BE2C (cell line): ENCODE results near the gene GALE. TPM values are rescaled to one million over a fixed set of nuclear protein-coding genes. Genes with fewer than 3 reads are reported as not detected.
"Not testable (repeated sequence)": the region's sequence is repeated elsewhere in the genome, so short reads cannot be mapped to it uniquely, and the experiment has no call there.

Source experiments
- DNase-seq: peaks from one replicate; pipeline ENCODE4 v3.0.0-alpha.2; 2020
- H3K27me3 ChIP-seq: fragments of 250-450 bp; sonication (Bioruptor Pico); 2 replicates; pipeline ENCODE4 v1.5.1; 2020; ENCODE audit warnings: mild to moderate bottlenecking
- H3K36me3 ChIP-seq: fragments of 250-450 bp; sonication (Bioruptor Pico); 2 replicates; pipeline ENCODE4 v1.5.1; 2020; ENCODE audit warnings: mild to moderate bottlenecking
- H3K4me1 ChIP-seq: fragments of 250-450 bp; sonication (Bioruptor Pico); 2 replicates; pipeline ENCODE4 v1.5.1; 2020
- H3K4me3 ChIP-seq: 2 replicates; pipeline ENCODE4 v1.5.1; 2011; ENCODE audit warnings: low read depth, low read length
- H3K9me3 ChIP-seq: fragments of 250-450 bp; sonication (Bioruptor Pico); 2 replicates; pipeline ENCODE4 v1.5.1; 2020
- polyA plus RNA-seq: library from polyadenylated mRNA; unstranded; fragments of >200 nt; gene quantifications from one replicate; pipeline ENCODE4 v1.2.1, GENCODE V29; 2012; ENCODE audit warnings: low read depth, missing spikeins; ENCODE audit not compliant: insufficient read length, insufficient read depth
- TF ChIP-seq, protein P1 (sequence below): IDR thresholded peaks from 2 replicates; pipeline ENCODE4 v1.5.1; 2012; ENCODE audit warnings: mild to moderate bottlenecking, low read depth, low read length

The GALE gene
- 13.7 TPM for polyA plus RNA-seq

DNA sequence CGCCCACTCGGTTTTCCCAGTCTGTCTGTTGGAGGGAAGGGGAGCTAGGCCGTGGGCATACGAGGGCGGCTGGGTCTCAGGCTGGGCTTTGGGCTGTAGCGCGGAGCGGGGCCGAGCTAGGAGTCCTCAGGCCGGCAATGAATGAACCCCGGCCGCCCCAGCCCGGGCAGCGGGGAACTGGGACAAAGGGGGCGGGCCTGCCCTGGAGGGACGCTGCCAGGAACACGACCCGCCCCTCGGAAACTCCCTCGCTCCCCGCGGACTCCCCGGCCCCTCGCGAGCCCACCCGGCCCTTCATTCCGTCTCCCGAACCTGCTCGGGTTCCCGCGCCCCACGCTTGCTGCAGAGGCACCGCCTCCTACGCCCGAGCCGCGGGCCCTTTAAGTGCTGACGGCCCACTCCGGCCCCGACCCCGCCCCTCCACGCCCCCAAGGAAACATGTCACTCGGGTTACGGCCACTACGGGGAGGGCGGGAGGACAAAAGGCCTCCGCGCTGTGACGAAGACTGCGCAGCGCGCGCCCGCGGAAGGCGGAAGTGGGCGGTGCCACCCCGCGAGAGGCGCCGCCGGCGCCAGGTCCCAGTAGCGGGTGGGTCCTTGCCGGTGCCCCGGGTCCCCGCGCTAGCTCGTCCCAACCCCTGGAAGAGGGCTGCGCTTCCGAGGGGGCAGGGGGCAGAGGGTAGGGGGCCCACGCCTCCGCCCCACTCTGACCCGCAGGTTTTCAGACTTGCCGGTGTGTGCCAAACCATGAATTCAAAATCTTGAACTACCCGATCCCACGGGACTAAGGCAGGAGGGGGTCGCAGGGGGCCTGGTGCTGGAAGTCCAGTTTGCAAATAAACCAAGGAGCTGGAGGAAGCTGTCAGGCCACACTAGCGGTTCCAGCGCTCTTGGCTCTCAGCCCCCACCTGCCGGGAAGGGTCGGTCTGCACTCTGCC lies at the start of gene GALE:
Gene GALE, minus strand, starts transcription at position 355 of the 938 bp plus-strand sequence. CDS start 1,747 bp downstream, outside the sequence.
- peak; percentile 91 for DNase-seq
- no peaks in the 10 kb centered on the region for H3K9me3 ChIP-seq
- H3K36me3 ChIP-seq = no peaks in the 10 kb centered on the region
- TF ChIP-seq, protein P1, sequence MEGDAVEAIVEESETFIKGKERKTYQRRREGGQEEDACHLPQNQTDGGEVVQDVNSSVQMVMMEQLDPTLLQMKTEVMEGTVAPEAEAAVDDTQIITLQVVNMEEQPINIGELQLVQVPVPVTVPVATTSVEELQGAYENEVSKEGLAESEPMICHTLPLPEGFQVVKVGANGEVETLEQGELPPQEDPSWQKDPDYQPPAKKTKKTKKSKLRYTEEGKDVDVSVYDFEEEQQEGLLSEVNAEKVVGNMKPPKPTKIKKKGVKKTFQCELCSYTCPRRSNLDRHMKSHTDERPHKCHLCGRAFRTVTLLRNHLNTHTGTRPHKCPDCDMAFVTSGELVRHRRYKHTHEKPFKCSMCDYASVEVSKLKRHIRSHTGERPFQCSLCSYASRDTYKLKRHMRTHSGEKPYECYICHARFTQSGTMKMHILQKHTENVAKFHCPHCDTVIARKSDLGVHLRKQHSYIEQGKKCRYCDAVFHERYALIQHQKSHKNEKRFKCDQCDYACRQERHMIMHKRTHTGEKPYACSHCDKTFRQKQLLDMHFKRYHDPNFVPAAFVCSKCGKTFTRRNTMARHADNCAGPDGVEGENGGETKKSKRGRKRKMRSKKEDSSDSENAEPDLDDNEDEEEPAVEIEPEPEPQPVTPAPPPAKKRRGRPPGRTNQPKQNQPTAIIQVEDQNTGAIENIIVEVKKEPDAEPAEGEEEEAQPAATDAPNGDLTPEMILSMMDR = no peak
- no peaks in the 10 kb centered on the region for H3K27me3 ChIP-seq
- peak within 1 kb of the TSS; percentile 67 for H3K4me3 ChIP-seq
- H3K4me1 ChIP-seq = no peaks in the 10 kb centered on the region

DNA sequence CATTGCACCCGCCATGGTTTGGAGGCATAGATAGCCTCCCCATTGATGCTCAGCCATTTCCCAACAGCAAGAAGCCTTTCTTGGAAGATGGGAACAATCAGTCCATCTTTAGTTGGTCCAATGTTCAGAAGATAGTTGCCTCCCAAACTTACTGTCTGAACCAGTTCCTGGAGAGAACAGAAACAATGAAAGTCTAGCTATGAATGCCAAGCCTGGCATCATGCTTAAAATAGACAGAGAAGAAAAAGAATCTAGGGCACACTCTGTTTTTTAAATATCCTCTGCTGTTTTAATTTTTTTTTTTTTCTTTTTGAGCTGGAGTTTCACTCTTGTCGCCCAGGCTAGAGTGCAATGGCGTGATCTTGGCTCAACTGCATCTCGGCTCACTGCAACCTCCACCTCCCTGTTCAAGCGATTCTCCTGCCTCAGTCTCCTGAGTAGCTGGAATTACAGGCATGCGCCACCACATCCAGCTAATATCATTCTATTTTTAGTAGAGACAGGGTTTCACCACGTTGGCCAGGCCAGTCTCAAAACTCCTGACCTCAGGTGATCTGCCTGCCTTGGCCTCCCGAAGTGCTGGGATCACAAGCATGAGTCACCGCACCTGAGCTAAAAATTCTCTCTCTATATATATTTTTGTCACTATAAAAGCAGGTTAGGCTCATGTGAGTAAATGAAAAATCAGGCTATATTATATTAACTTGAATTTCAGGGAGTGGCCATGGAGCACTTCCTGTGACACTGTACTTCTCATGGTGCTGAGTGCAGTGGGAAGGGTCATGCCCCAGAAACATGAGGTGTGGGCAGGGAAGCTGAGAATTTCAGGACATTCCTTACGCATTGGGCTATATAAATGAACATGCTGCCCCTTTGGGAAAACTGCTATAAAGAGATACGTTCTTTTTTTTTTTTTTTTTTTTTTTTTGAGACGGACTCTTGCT lies 48.4 kb upstream of the GALE start:
- TF ChIP-seq, protein P1 = no peak
- H3K27me3 ChIP-seq = no peaks in the 10 kb centered on the region
- H3K4me3 ChIP-seq = no peak overlapping the region
- no peak for DNase-seq
- no peaks in the 10 kb centered on the region for H3K4me1 ChIP-seq
- no peaks in the 10 kb centered on the region for H3K36me3 ChIP-seq
- no peaks in the 10 kb centered on the region for H3K9me3 ChIP-seq

DNA sequence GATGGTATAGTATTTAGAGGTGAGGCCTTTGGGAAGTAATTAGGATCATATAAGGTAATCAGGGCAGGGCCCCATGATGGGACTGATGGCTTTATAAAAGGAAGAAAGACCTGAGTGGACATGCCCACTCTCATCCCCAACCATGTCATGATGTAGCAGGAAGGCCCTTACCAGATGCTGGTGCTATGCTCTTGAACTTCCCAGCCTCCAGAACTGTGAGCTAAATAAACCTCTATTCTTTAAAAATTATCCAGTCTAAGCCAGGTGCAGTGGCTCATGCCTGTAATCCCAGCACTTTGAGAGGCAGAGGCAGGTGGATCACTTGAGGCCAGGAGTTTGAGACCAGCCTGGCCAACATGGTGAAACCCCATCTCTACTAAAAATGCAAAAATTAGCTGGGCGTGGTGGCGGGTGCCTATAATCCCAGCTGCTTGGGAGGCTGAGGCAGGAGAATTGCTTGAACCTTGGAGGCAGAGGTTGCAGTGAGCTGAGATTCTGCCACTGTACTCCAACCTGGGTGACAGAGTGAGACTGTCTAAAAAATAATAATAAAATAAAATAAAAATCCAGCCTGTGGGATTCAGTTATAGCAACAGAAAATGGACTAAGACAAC lies 47.0 kb upstream of the GALE start:
- not testable (repeated sequence) for H3K9me3 ChIP-seq, DNase-seq, H3K36me3 ChIP-seq, H3K27me3 ChIP-seq, H3K4me3 ChIP-seq, H3K4me1 ChIP-seq

DNA sequence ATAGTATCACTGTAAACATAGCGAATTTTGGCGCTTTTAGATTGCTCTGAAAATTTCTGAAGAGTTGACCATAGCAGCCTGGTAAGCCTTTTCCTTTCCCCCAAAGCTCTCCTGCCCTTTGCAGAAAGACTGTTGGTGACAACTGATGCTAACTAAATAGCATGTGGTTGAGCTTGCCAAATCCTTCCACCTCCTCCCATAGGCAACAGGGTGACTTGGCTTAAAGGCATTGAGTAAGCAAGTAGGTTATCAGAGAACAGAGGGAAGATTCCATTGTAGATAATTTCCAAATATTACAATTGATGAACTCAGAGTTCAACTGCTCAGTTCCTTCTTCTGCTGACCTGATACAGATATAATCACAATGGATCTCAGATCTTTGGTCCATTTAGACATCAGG lies 44.6 kb upstream of the GALE start:
- no peak for DNase-seq
- Histone ChIP-seq H3K36me3 (no peaks in the 10 kb centered on the region), H3K4me1 (no peaks in the 10 kb centered on the region), H3K27me3 (peaks cover 18% of the 10 kb centered on the region; the same call in 1 of the 2 replicates), H3K4me3 (no peak overlapping the region), H3K9me3 (no peaks in the 10 kb centered on the region)
- TF ChIP-seq, protein P1 = no peak

DNA sequence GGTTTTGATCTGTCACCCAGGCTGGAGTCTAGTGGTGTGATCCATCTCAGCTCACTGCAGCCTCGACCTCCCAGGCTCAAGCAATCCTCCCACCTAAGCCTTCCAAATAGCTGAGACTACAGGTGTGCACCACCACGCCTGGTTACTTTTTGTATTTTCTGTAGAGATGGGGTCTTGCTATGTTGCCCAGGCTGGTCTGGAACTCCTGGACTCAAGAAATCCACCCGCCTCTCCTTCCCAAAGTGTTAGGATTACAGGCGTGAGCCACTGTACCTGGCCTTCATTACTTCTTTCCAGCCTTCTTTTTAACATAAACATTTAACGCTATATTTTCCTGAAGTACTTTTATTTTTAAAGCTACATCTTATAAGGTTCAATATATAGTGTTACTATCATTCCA lies 43.1 kb upstream of the GALE start:
- H3K36me3 ChIP-seq = no peaks in the 10 kb centered on the region
- no peaks in the 10 kb centered on the region for H3K4me1 ChIP-seq
- no peak for DNase-seq
- no peak overlapping the region for H3K4me3 ChIP-seq
- H3K27me3 ChIP-seq = peaks cover 18% of the 10 kb centered on the region; the same call in 1 of the 2 replicates
- no peaks in the 10 kb centered on the region for H3K9me3 ChIP-seq
- TF ChIP-seq, protein P1 = no peak

DNA sequence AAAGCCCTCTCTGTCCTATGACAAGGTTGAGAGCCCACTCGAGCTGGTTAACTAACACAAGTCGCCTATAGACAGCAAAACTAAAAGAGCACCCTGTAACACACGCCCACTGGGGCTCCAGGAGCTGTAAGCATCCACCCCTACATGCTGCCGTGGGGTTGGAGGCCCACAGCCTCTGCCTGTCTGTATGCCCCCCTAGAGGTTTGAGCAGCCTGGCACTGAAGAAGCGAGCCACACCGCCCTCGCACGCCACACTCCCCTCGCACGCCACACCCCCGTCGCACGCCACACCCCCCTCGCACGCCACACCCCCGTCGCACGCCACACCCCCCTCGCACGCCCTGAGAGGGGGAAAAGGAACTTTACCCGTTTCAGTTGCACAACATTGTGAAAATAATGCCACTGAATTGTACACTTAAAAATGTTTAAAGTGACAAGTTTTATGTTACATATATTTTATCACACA lies 37.9 kb upstream of the GALE start:
- H3K27me3 ChIP-seq = peaks cover 15% of the 10 kb centered on the region; the same call in 1 of the 2 replicates
- H3K4me1 ChIP-seq = no peaks in the 10 kb centered on the region
- H3K36me3 ChIP-seq = no peaks in the 10 kb centered on the region
- no peak overlapping the region for H3K4me3 ChIP-seq
- TF ChIP-seq, protein P1 = no peak
- peak; percentile 68 for DNase-seq
- H3K9me3 ChIP-seq = no peaks in the 10 kb centered on the region
